ENCODE measurements around the gene MICAL3.
"Not testable (repeated sequence)": the region's sequence is repeated elsewhere in the genome, so short reads cannot be mapped to it uniquely, and the experiment has no call there.

The MICAL3 gene

DNA sequence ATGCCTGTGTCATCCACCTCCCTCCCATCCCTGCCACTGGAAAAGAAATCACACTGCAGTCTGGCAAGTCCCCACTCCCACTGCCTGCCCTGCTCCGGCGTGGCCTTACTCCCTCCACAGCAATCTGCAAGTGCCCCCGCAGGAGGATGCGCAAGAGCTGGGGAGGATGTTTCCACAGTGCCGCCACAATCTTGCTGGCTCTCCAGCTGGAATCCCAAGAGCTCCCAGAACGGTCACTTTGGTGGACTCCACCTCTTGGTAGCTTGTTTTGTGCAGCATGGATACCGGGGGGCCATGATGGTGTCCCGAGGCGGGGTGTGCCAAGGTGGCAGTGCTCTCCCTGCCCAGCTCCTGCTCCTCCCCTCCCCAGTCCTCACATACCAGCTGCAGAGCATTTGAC lies 76.3 kb downstream of the MICAL3 start:
- no peak for DNase-seq

DNA sequence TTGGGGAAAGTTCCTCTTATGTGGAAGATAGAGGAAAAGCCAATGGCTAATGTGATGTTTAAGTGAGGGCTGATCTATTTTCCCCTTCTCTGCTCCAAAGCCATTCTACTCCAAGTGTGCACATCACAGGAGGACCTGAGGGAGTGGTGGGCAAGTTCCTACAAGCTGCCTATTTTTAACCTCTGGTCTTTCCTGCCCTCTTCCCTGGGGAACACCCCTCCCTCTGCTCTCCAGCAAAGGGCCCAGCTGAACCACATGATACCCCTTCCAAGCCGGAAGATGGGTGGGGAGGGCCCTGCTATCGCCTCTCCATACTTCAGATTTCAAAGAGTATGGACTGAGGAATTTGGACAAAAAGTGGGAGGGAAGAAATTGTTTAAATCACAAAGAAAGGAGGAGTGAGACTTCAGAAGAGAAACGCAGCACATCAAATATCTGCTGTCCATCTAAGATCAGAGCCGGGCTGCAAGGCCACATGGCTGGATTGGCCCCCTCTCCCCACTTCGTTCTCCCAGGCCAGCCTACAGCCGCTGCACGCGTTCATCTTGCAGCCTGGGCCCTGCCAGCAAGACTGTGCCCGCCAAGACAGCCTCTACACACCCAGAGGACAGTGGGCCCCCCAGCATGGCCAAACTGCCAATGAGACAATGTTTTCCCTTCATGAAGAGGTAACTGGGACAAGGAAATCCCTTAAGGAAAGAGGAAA lies 77.5 kb downstream of the MICAL3 start:
- DNase-seq: no peak

DNA sequence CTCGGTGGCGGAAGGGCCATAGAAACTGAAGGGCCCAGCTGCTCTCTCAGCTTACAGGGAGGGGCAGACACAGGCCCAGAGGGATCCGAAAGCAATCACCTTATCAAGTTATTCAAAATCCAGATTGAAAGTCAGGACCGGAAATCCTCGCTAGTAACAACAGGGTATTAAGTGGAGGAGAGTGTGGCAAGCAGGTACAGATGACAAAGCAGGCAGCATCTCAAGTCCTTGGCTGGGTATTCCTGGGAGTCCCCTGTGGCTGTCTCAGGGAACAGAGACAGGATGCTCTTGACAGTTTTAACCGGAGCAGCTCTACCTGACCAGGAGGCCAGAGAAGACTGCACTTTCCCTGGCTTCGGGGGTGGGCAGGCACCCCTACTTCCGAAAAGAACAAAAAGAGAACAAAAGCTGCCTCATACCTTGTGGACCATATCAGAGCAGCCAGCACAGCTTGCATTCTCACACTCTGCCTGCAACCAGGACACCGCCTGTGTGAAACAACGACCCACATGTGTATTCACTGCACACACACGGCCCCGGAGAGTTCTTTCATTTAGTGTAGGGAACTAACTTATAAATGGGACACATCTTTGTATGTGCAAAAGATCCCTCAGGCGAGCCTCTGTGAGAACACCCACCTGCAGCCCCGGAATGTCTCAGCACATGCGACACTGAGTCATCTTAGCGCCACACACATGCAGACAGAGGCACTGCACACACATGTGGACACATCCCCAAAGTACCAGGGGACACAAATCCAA lies 78.3 kb downstream of the MICAL3 start:
- DNase-seq: no peak

DNA sequence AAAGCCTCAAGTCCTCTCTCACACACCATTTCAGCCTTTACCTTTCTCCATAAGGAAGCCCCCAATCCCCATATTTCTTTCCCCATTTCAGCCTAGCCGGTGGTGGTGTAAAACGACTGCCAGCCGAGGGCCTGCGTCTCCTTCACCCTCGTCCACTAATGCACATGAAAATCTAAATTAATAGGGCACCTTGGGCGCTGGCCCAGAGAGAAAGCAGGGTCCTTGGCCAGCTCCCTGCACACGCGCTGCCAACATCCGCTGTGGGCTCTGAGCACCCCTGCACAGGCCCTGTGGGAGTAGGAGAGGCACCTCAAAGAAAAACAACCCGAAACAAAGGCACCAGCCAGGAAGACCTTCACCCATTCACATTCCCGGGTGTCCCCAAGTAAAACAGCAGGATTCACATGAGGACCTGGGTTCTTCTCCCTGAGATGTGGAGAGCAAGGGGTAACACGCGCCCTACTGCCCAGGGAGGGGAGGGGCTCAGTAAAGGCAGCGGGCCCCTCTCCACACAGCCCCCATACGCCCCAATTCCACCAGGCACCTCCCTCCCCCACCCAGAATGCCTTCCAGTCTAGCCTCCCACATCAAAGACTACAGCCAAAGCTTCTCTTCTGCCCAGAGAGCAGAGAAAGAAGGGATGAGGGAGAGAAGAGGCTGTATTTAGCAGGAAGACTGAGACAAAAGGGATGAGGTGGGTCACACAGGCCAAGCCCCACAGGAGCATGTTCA lies 79.0 kb downstream of the MICAL3 start:
- DNase-seq: no peak

DNA sequence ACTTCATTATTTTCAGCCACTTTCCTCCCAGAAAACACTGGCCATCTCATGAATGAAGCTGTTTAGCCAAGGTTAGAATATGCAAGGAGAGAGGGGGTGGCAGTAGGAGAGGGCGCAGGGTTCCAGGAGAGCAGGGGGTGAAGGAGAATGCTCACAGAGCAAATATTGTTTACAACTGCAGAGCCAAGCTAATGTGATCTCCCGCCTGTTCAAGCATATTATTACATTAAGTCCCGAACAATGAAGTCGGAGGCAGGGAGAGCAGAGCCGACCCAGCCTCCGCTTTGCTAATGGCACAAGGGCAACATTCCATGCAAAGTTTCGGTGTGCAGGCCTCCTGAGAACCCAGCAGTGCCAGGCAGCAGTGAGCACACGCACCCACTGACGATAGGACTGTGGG lies 80.1 kb downstream of the MICAL3 start:
- DNase-seq: no peak

DNA sequence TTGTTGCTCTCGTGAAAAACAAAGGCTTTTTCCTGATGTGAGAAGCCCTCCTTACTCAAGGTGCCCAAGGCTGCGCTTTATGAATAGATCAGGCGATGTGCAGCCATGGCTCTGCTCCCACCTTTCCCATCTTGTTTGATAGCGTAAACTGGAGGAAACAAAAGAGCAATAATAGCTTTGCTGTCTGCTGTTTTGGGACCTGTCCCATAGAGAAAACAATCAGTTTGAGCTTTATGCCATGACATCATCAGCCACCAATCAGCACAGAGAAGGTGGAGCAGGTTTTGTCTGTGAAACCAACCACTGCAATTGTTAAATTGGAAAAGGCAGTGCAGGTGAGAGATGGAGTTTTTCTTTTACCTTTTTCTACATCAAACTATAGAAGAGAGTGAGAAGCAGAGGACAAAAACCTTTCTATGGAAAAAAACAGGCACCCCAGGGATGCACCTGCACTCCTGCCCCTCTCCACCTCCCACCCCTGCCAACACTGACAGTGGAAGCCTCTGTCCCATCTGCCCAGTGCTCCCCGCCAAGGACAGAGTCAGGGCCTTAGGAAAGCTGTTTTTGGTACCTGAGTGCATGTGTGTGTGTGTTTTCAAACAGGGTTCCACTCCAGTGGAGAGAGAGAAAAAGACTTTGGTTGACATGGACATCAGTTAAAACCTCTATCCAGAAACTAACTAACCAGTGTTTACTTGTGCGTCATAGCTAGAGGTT lies 80.7 kb downstream of the MICAL3 start:
- DNase-seq: no peak

DNA sequence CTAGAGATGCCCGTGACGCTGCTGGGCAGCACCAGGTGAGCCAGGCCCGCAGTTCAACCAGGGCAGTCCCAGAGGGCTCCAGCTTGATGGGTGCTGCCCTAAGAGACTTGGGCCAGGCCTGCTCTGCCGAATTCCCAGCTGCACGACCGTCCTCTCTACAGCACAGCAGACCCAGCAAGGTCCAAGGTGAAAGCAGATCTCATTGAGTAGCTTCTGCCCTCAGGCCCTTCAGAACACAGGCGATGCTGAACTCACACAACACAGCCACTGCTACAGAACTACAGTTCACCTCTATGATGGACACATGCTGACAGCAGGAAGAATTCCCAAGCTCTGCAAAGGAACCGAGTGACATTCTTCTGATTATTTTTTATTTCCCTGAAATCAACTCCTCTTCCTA lies 81.6 kb downstream of the MICAL3 start:
- DNase-seq: no peak

DNA sequence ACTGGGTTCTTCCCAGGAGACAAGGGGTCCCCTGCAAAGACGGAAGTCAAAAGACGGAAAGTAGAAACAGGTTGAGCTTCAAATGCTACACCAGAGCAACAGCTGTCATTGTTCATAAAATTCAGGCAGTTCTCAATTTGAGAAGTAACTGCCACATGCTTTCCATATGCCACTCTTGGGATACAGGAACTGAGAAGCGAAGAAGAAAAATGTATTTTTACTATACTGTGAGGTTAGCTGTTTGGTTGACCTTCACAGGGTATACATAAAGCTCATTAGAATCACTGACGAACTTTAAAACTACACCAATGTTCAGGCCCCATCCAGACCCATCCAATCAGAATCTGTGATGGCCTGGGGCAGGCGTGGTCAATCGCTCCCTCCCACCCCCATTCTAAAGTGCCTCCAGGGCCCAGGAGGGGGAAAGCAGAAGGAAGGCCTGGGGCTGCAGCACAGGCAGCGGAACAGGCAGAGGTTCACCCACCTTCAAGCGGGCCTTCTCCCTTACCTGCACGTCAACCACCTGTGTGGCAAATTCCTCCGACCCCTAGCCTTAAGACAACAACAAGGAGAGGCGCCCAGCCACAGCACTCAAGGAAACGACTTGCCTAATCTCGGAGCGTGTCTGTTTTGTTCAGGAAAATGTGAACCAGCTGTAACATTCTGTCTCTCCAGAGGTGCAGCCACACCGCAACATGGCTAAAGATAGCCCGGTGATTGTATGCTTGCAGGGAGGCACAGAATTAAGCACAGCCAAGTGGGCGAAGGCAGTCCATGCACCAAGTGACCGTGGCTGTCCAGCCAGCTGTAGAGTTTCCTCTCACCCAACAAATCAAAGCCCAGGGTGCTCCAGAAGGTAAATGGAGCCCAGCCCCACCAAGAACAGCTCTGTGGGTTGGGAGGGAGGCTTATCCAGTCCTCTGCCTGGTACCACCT lies 82.6 kb downstream of the MICAL3 start:
- DNase-seq: no peak

DNA sequence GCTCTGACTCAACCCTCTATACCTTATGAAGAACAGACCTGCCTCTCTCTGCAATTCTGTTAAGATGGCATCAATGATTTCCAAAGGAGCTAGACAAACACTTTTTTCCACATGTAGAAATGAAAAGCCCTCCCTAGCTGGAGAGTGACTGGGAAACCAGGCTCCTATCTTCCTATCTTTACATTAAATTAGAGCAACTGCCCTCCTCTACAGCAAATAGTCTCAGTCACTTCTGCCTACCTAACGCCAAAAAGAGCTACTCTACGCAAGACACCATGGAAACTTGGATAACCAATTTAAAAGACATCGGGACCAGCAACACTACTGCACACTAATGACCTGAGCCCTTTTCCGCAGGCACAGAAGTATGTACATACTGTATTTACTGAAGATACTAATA lies 84.8 kb downstream of the MICAL3 start:
- no peak for DNase-seq

DNA sequence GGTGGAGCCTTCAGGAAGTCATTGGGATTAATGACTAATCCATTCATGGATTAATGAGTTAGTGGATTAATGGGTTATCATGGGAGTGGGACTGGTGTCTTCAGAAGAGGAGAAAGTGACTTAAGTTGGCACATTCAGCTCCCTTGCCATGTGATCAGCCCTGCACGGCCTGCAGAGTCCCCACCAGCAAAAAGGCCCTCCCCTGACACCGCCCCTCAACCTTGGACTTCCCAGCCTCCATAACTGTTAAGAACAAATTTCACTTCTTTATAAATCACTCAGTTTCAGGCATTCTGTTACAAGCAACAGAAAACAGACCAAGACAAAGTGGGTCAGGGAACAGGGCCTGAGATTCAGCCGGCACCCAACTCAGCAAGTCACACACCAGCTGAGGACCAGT lies 85.3 kb downstream of the MICAL3 start:
- DNase-seq: no peak

DNA sequence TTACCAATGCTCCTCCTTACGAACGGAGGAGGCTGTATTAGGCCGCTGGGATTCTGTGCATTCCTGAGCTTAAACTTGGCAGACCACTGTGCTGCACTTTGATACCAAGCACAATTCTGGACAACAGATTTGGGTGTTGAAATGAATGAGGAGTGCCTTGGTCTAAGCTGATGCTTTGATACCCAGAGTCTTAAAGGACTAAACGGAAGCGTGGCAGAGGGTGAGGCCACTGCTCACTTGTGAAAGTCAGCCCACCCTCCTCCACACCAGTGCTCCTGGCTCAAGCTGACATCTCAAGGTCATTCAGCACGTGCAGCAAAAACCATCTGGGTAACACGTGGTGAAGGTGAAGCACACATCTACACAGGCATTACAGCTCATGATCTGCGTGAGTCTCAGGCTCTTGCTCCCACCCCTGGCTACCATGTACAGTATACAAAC lies 85.9 kb downstream of the MICAL3 start:
- no peak for DNase-seq

DNA sequence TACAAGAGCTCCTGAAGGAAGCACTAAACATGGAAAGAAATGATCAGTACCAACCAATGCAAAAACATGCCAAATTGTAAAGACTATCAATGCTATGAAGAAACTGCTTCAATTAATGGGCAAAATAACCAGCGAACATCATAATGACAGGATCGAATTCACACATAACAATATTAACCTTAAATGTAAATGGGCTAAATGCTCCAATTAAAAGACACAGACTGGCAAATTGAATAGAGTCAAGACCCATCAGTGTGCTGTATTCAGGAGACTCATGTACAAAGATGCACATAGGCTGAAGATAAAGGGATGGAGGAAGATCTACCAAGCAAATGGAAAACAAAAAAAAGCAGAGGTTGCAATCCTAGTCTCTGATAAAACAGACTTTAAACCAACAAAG lies 91.9 kb downstream of the MICAL3 start:
- not testable (repeated sequence) for DNase-seq

DNA sequence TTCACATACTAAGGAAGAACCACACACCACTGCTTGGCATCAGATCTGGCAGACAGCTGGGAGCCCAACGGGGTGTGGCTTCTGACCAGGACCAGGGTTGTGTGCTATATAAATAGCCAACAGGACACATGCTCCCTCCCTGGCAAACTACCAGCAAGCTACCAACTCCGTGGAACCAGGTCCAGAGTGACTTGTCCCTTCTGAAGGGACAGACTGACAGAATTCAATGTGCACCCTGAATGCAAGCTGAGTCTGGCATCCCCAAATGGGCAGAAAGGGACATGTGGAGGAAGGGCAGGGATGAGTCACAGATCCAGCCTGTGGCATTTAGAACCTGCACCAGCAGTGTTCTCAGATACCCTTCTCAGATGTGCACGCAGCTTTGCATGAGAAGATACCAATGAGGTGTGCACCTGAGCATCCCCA lies 92.9 kb downstream of the MICAL3 start:
- no peak for DNase-seq

DNA sequence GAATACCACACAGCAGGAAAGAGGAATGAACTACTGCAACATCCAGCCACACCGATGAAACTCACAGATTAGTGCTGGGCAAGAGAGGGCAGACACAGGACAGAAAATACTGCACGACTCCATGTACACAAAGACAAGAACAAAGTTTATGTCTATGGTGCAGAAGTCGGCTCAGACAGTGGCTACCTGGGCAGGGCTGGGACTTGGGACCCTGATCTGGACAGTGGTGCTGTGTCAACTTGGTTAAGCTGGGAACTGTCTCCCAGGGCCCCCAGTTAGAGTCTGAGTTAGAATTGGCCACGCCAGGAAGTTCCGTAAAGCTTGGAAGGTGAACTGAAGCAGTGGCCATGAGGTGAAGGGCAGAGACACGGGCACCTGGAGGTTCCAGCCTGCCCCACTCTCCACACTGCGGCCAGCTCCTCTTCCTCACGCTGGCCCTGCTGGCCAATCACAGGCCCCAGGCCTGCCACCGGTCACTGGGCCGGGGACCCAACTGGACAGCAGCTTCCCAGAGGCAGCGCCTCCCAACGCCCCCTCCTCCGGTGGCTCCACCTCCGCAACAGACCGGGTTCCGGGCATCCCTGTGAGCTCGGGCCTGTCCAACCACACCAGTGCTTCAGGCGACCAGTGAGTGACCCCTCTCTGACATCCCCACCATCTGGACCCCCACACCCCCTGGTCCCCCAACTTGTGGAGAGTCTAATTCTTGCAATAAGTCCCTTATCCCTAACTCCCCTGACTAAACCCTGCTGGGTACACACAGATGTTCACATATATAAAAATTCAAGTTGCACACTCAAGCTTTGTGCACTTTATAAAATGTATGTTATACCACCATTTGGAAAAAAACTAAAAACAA lies 93.7 kb downstream of the MICAL3 start:
- DNase-seq: no peak

DNA sequence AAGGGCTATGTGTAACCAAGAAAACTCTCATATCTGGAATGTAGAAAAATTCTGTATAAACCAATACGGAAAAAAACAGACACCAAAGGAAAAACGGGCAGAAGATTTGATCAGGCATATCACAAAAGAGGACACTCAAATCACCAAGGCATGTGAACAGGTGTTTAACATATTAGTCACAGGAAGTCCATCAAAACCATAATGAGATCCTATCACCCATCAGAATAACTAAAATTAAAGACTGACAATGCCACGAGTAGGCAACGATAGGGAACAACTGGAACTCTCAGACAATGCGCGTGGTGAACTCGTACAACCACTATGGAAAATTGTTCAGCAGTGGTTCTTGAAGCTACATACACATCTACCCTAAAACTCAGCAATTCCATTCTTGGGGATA lies 94.5 kb downstream of the MICAL3 start:
- no peak for DNase-seq

DNA sequence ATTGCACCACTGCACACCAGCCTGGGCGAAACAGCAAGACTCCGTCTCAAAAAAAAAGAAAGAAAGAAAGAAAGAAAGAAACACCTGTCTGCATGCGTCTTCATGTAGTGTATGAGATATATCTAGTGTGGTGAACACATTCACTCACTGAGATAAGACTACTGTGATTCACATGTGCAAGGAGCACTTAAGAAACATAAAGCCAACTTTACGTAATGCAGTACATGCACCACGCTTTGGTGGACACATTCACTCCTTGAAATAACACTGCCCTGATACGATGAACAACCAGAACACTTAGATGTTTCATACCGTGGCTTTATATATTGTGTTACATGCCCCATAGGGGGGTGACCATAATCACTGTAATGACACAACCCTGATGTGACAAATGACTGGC lies 96.0 kb downstream of the MICAL3 start:
- no peak for DNase-seq

DNA sequence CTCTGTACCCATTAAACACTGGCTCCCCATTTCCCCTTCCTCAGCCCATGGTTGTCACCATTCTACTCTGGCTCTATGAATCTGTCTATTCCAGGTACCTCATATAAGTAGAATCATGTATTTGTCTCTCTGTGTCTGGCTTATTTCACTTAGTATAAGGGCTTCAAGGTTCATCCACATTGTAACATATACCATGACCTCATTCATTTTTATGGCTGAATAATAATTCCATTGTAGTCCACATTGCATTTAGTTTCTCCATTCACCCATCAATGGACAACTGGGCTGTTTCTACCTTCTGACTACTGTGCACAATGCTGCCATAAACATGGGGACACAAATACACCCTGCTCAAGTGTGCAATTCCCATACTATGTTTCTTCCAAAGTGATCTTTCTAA lies 97.3 kb downstream of the MICAL3 start:
- DNase-seq: no peak

DNA sequence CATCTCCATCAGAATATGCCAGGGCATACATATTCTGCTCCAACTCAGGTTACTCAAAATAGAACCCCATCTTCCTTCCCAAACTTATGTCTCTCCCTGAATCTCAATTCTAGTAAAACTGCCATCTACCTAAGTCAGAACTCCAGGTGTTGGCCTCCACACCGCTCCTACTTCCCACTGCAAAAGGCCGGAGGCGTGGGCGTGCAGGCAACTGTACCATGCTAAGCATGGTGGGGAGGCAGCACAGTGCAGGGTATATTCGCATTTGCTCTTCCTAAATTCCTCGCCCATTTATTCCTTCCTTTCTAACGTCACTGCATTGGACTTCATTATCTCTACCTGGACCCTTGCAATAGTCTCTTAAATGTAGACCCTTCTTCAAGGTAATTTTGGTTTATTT lies 97.8 kb downstream of the MICAL3 start:
- DNase-seq: no peak

DNA sequence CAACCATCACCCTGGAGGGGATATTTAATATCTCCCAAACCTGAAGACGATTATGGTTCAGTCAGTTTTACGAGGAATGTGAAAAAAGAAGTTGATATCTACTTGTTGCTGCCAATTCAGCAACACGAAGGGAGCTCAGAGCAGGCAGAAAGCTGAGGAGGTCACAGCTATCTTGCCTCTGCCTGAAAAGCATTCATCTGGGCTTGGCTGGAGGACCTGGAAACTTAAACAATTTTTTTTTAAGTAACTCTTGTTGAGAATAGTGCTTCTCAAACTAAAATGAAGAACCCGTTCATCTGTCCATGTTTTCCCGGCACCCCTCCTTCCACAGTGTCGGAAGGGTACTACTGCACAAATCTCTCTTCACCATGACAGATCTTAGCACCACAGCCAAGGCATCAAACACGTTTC lies 98.9 kb downstream of the MICAL3 start:
- no peak for DNase-seq

DNA sequence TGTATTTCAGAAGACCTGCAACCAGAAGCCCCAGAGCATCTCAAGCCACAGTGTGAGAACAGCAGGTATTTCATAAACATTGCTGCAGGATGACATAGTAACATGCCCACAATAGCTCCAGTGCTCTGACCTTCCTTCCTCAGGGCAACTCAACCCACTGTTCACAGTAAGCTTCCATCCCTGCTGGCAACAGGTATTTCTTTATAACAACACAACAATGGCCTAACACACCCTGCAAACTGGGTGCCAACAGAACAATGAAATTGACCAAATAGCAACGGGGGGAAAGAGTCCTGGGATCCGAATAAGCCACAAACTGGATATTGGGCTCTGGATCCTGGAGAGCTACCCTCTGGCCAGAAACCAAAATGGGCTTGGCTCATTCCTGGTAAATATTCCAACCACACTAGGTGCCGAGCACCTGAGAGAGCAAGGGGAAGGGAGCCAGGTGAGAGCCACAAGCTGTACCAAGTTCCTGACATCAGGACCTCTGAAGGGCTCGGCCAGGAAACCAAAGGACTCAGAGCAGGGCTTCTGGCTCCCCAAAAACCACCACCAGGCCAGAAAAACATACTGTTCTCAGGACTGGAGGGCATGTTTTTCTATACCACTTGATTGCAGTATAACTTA lies 99.5 kb downstream of the MICAL3 start:
- no peak for DNase-seq

DNA sequence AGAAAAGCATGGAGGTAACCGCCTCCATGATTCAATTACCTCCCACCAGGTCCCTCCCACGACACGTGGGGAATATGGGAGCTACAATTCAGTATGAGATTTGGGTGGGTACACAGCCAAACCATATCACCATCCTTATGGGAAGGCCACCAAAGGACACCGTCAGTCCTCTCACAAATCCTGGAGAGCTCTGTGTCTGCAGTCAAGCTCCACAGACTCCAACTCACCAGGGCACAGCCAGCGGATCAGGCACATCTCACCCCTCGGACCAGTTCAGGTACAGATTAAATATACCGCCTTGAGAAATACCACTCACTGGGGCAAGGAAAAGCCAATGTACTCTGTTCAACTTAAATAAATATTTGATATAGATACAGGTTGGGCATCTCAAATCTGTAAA lies 100.3 kb downstream of the MICAL3 start:
- DNase-seq: no peak
